Measurements from ENCODE around the gene SF3B5.
A peak's percentile ranks its signal among the peaks of the same experiment; 100 is the strongest.

The SF3B5 gene

DNA sequence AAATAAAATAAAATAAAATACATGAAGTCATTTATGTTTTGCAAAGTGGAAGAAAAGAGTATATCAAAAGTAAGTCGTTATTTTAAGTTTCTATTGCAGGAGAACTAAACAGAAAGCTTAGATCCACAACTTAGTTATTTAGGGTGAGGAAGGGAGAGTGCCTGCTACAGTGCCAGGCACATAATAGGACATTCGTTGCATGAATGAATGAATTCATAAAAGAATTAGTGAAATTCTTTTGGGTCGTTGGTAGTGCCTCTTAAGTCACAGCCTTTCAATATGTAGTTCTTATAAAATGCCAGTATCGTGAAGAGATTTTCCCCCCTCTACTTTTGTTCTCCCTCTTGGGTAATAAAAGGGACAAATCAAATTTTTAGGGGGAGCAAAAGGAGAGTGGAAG, 29.1 kb downstream of the SF3B5 start:
- H3K4me3 ChIP-seq (ENCODE audit: low read depth, low read length) = no peak overlapping the region
- TF ChIP-seq, protein P1, sequence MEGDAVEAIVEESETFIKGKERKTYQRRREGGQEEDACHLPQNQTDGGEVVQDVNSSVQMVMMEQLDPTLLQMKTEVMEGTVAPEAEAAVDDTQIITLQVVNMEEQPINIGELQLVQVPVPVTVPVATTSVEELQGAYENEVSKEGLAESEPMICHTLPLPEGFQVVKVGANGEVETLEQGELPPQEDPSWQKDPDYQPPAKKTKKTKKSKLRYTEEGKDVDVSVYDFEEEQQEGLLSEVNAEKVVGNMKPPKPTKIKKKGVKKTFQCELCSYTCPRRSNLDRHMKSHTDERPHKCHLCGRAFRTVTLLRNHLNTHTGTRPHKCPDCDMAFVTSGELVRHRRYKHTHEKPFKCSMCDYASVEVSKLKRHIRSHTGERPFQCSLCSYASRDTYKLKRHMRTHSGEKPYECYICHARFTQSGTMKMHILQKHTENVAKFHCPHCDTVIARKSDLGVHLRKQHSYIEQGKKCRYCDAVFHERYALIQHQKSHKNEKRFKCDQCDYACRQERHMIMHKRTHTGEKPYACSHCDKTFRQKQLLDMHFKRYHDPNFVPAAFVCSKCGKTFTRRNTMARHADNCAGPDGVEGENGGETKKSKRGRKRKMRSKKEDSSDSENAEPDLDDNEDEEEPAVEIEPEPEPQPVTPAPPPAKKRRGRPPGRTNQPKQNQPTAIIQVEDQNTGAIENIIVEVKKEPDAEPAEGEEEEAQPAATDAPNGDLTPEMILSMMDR (conservative IDR thresholded peaks at IDR 0.05; ENCODE audit: low read depth, low read length) = no peak
- no peak for DNase-seq (ENCODE audit: low read depth)

DNA sequence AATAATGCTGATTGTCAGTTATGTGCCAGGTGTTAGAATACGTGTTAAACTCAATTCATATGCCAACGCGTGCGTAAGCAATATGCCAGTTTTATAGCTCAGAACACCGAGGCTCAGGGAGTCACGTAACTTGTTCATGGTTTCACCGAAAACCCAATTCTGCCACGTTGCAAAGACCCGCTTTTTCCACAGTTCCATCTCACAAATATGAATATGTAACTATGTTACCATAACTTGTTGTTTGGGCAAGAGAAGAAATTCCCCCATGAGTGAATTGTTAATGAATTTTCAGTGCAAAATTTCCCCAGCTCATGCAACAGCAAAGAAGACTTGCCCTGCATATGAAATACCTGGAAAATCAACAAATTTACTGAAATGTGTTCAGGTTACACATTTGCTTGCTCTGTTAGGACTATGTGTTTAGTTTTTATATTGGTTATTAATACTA, 30.1 kb downstream of the SF3B5 start:
- TF ChIP-seq, protein P1 (conservative IDR thresholded peaks at IDR 0.05; ENCODE audit: low read depth, low read length) = no peak
- no peak overlapping the region for H3K4me3 ChIP-seq (ENCODE audit: low read depth, low read length)

DNA sequence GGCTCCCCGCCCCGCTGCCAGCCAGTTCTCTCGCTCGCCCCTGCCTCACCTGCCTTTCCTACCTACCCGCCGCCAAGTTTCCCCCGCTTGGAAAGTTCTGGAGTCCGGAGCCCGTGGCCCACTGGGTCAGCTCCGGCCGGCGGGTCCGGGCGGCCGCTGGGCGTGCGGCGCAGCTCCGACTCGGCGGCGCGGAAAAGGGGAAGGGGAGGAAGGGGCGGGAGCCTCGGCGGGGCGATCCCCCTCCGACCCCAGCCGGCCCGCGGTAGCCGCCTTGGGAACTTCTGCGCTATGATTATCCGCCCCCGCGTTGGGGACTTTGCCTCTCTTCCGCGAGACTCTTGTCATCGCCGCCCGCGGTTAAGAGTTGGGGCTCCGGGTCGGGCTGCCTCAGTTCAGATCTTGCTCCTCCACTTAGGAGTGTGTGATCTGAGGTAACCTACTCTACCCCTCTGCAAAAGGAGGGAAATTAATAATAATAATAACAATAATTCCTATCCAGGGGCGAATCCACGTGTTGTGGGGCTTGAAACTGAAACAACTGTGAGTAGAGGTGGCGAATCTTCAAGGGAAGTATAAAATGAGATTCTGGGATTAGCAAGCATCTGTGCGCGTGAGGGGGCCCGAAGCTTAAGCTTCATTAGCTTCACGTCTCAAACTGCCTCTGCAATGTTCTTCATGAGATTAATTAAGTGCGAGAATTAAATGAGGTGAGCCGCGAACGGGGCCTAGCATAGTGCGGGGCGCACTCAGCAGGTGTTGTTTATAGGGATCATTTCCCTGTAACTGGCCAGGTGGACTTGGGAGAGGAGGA, 30.8 kb downstream of the SF3B5 start:
- H3K4me3 ChIP-seq (ENCODE audit: low read depth, low read length) = peak overlapping the region; percentile 58
- TF ChIP-seq, protein P1 (conservative IDR thresholded peaks at IDR 0.05; ENCODE audit: low read depth, low read length) = no peak
- DNase-seq (ENCODE audit: low read depth) = peak; percentile 6

More for the DNA sequence above, 30.1 kb downstream of the SF3B5 start:
- no peak for DNase-seq (ENCODE audit: low read depth)

DNA sequence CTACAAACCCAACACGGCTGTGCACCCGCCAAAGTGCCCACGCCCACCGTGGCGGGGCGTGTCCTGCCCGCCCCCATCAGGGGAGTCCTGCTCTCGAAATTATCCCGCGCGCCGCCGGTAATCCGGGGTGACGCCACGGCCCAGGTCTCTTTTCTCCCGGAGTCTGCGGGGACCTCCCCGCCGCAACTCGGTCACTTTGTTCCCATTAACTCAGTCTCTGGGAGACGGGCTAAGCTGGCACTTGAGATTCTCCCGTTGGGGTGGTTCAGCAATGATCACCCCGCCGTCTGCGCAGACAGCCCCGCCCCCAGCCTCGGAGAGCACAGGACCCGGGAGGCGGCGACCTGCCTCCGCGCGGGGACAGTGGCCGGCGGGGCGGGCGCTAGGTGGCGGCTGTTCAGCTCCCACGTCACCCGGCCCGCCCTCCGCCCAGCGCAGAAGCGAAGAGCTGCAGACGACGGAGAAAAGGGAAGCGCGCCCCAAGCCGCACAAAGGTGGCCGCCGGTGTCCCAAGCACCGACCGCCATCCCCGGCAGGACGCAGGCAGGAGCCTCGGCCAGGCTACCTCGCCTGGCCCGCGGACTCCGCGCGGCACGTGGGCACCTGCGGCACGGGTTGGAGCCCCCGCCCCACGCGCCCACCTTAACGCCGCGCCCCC, 31.5 kb downstream of the SF3B5 start:
- TF ChIP-seq, protein P1 (conservative IDR thresholded peaks at IDR 0.05; ENCODE audit: low read depth, low read length) = no peak
- peak overlapping the region; percentile 58 for H3K4me3 ChIP-seq (ENCODE audit: low read depth, low read length)
- DNase-seq (ENCODE audit: low read depth) = peak; percentile 4

DNA sequence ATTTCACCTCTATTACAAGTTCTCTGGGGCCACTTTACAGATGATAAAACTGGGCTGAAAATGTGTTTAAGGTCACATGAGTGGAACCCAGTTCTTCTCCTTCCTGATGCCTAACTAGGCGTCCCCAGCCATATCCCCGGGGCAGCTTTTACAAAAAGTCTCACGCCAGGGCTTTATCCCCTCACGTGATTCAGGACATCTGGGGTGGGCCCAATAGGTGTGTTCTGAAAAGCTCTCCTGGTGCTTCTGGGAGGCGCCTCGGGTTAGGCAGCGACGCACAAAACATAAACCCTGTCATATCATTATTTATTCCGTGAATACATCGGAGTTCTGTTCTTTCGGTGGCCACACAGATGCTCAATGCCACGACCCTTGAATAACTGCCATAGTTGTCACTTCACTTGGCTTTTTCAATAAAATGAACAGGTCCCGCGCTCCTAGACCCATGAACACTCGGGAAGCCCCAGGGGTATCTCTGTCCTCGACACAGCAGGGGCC, 32.1 kb downstream of the SF3B5 start:
- peak overlapping the region; percentile 58 for H3K4me3 ChIP-seq (ENCODE audit: low read depth, low read length)
- DNase-seq (ENCODE audit: low read depth) = no peak
- TF ChIP-seq, protein P1 (conservative IDR thresholded peaks at IDR 0.05; ENCODE audit: low read depth, low read length) = no peak

DNA sequence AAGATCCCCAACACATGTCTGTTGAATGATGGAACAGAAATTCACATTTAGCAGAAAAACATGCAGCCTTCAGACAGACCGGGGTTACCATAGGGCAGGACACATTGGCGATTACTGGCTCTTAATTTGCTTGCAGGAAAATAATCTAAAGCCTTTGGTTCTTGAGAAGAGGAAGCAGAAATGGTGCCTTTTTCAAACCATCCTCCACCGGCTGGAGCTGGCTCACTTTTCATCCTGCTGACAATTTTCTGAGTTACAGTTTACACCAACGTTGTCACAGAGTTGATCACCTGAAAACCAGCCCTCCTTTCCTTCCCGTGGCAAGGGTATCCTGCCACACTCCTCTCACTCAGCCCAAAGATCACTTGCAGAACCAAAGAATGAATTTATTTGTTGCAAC, 32.6 kb downstream of the SF3B5 start:
- DNase-seq (ENCODE audit: low read depth) = no peak
- no peak overlapping the region for H3K4me3 ChIP-seq (ENCODE audit: low read depth, low read length)
- TF ChIP-seq, protein P1 (conservative IDR thresholded peaks at IDR 0.05; ENCODE audit: low read depth, low read length) = no peak

Data from choroid plexus epithelial cell (primary cell).